HG02885 (cell line): ENCODE results near the gene ACP7.
"Not testable (repeated sequence)": the region's sequence is repeated elsewhere in the genome, so short reads cannot be mapped to it uniquely, and the experiment has no call there.

Experiments
- ATAC-seq: cut with Tn5 transposase; IDR thresholded peaks from one replicate; pipeline ENCODE4 v1.9.1; 2021; ENCODE audit warnings: mild to moderate bottlenecking; ENCODE audit not compliant: unreplicated experiment, poor library complexity

Gene ACP7

GRCh38 chr19:39103151-39103550 lies 19.0 kb downstream of the ACP7 start:
- ATAC-seq, result no peak

GRCh38 chr19:39104186-39104596 lies 20.0 kb downstream of the ACP7 start:
- ATAC-seq, result no peak

- ATAC-seq, result no peak
Measured at GRCh38 chr19:39106194-39106593, 22.0 kb downstream of the ACP7 start.

- ATAC-seq, result no peak
Measured at GRCh38 chr19:39109641-39110040, 25.5 kb downstream of the ACP7 start.

GRCh38 chr19:39110263-39110967 lies 26.2 kb downstream of the ACP7 start:
- no peak for ATAC-seq

GRCh38 chr19:39111593-39112199 lies 27.5 kb downstream of the ACP7 start:
- ATAC-seq, result no peak

- no peak for ATAC-seq
Measured at GRCh38 chr19:39112338-39112890, 28.2 kb downstream of the ACP7 start.

GRCh38 chr19:39113199-39113598 lies 29.0 kb downstream of the ACP7 start:
- no peak for ATAC-seq

- ATAC-seq, result no peak
Measured at GRCh38 chr19:39115105-39115847, 31.1 kb downstream of the ACP7 start.

- not testable (repeated sequence) for ATAC-seq
Measured at GRCh38 chr19:39117023-39117422, 32.9 kb downstream of the ACP7 start.

GRCh38 chr19:39119830-39120229 lies 35.7 kb downstream of the ACP7 start:
- no peak for ATAC-seq

- ATAC-seq, result no peak
Measured at GRCh38 chr19:39122934-39123731, 39.0 kb downstream of the ACP7 start.

- ATAC-seq, result no peak
Measured at GRCh38 chr19:39124136-39124764, 40.1 kb downstream of the ACP7 start.

GRCh38 chr19:39125199-39125553 lies 41.0 kb downstream of the ACP7 start:
- ATAC-seq, result no peak

GRCh38 chr19:39125554-39126311 lies 41.6 kb downstream of the ACP7 start, which contains the start of gene PAK4:
PAK4 (plus strand) TSS chr19:39125786; CDS start chr19:39169554, 43,768 bp downstream.
- peak; percentile 94 for ATAC-seq

- ATAC-seq, result no peak
Measured at GRCh38 chr19:39126312-39127187, 42.4 kb downstream of the ACP7 start.

GRCh38 chr19:39127812-39128515 lies 43.8 kb downstream of the ACP7 start:
- no peak for ATAC-seq
